ENCODE measurements around the gene NQO1.
"Not testable (repeated sequence)": the region's sequence is repeated elsewhere in the genome, so short reads cannot be mapped to it uniquely, and the experiment has no call there.

NQO1 gene
- total RNA-seq = 1.5 to 17.0 (median 13.8) reads per million in 3 experiments

- peak; percentile 81 for DNase-seq
These were observed at the start of gene NQO1 for GRCh38 chr16:69726313-69727060. Gene NQO1 (minus strand): TSS chr16:69726560. CDS start chr16:69726439, 121 bp downstream.

- no peak for DNase-seq
These were observed 49.2 kb upstream of the NQO1 start for GRCh38 chr16:69775563-69775962.

GRCh38 chr16:69773260-69773947 lies 47.0 kb upstream of the NQO1 start:
- DNase-seq = no peak

GRCh38 chr16:69771651-69771967 lies 45.2 kb upstream of the NQO1 start:
- no peak for DNase-seq

GRCh38 chr16:69769404-69769803 lies 43.0 kb upstream of the NQO1 start:
- no peak for DNase-seq

- DNase-seq = no peak
These were observed 42.3 kb upstream of the NQO1 start for GRCh38 chr16:69768666-69769065.

- no peak for DNase-seq
These were observed 41.3 kb upstream of the NQO1 start for GRCh38 chr16:69767459-69768229.

GRCh38 chr16:69763599-69763942 lies 37.2 kb upstream of the NQO1 start:
- no peak for DNase-seq

- peak; percentile 24 for DNase-seq
These were observed 36.6 kb upstream of the NQO1 start for GRCh38 chr16:69762814-69763598.

- DNase-seq = peak; percentile 77
These were observed 35.8 kb upstream of the NQO1 start, which contains the start of gene WWP2 for GRCh38 chr16:69761983-69762813. Gene WWP2 (plus strand): TSS chr16:69762332. CDS start chr16:69787011, 24,679 bp downstream.

- DNase-seq = not testable (repeated sequence)
These were observed 31.0 kb upstream of the NQO1 start for GRCh38 chr16:69757375-69757774.

GRCh38 chr16:69756705-69757104 lies 30.3 kb upstream of the NQO1 start:
- no peak for DNase-seq

GRCh38 chr16:69754469-69755310 lies 28.3 kb upstream of the NQO1 start, which contains the start of gene NOB1:
Gene NOB1 (minus strand): TSS chr16:69754926. CDS start chr16:69754910, 16 bp downstream.
- DNase-seq = peak; percentile 98

- DNase-seq = no peak
These were observed 27.7 kb upstream of the NQO1 start for GRCh38 chr16:69754143-69754468.

- DNase-seq = no peak
These were observed 22.5 kb upstream of the NQO1 start for GRCh38 chr16:69748694-69749345.

- no peak for DNase-seq
These were observed 20.8 kb upstream of the NQO1 start for GRCh38 chr16:69747115-69747514.

GRCh38 chr16:69745959-69746358 lies 19.6 kb upstream of the NQO1 start:
- DNase-seq = no peak

GRCh38 chr16:69745232-69745612 lies 18.9 kb upstream of the NQO1 start:
- DNase-seq = no peak

- no peak for DNase-seq
These were observed 18.2 kb upstream of the NQO1 start for GRCh38 chr16:69744363-69745231.

Data from central memory CD4-positive, alpha-beta T cell (primary cell).